H1 (cell line): ENCODE measurements around the gene PMEPA1. TPM values are rescaled to one million over a fixed set of nuclear protein-coding genes. Genes with fewer than 3 reads are reported as not detected.
A peak's percentile ranks its signal among the peaks of the same experiment; 100 is the strongest.

ENCODE experiments used
- CTCF ChIA-PET: fragments of 300-600 bp; sonication (Branson Sonifier 250); formaldehyde crosslinking; loops from one replicate; lab custom pipeline; 2021; ENCODE audit not compliant: partially characterized antibody; lab: Charles Lee
- POLR2A ChIA-PET: fragments of 300-600 bp; sonication (Branson Sonifier 250); formaldehyde crosslinking; loops from one replicate; lab custom pipeline; 2021; ENCODE audit warnings: inconsistent platforms; ENCODE audit not compliant: partially characterized antibody; lab: Charles Lee
- DNase-seq, 2 experiments: peaks; one replicate each; pipeline versions ENCODE4 v3.0.0 to v3.0.0-alpha.2; 2010 to 2022; ENCODE audit warnings: low spot score in 2 of 2, low read depth in 1 of 2, mixed read lengths in 1 of 2
- FAIRE-seq: peaks from 2 replicates; lab custom pipeline; 2011; peaks lifted over from hg19 to GRCh38; lab: Jason Lieb, UNC
- H2AFZ ChIP-seq: 2 replicates; pipeline ENCODE4 v1.8.1; 2012; ENCODE audit warnings: low read length, inconsistent platforms
- H2AK5ac ChIP-seq: 2 replicates; pipeline ENCODE4 v1.6.1; 2013; ENCODE audit warnings: low read depth, low read length
- H2BK120ac ChIP-seq: replicated peaks from 2 replicates; pipeline ENCODE3; 2013; ENCODE audit warnings: low read depth, low read length, inconsistent platforms
- H2BK12ac ChIP-seq: 2 replicates; pipeline ENCODE4 v1.6.1; 2013; ENCODE audit warnings: low read depth, low read length
- H2BK15ac ChIP-seq: 2 replicates; pipeline ENCODE4 v1.6.1; 2013; ENCODE audit warnings: low read length
- H2BK20ac ChIP-seq: 2 replicates; pipeline ENCODE4 v1.6.1; 2013; ENCODE audit warnings: low read length
- H2BK5ac ChIP-seq: 2 replicates; pipeline ENCODE4 v1.6.1; 2013; ENCODE audit warnings: low read depth, low read length
- H3K14ac ChIP-seq: 2 replicates; pipeline ENCODE4 v1.6.1; 2013; ENCODE audit warnings: inconsistent platforms; ENCODE audit not compliant: insufficient read length
- H3K18ac ChIP-seq: 2 replicates; pipeline ENCODE4 v1.6.1; 2013; ENCODE audit warnings: low read length; ENCODE audit errors: extremely low read depth
- H3K23ac ChIP-seq: 2 replicates; pipeline ENCODE4 v1.6.1; 2013; ENCODE audit warnings: inconsistent platforms; ENCODE audit not compliant: insufficient read length
- H3K23me2 ChIP-seq: 2 replicates; pipeline ENCODE4 v1.6.1; 2013; ENCODE audit warnings: low read depth, low read length
- H3K27ac ChIP-seq: 2 replicates; pipeline ENCODE4 v1.6.1; 2011; ENCODE audit warnings: low read depth, low read length, inconsistent platforms
- H3K27me3 ChIP-seq, 4 experiments: replicated peaks in 1 of 4; 1 replicate in 1 of 4; 2 replicates in 3 of 4; pipeline versions ENCODE4 v1.6.1 to v1.8.1; 2011 to 2013; ENCODE audit warnings: low read length in 3 of 4, mild to moderate bottlenecking in 3 of 4, inconsistent platforms in 2 of 4, mixed read lengths in 2 of 4, moderate library complexity in 1 of 4; ENCODE audit not compliant: control insufficient read depth in 3 of 4, insufficient read depth in 3 of 4; ENCODE audit errors: extremely low read depth in 1 of 4
- H3K36me3 ChIP-seq, 4 experiments: 2 replicates each; pipeline versions ENCODE4 v1.6.1 to v1.8.1; 2011 to 2013; ENCODE audit warnings: mild to moderate bottlenecking in 4 of 4, low read length in 3 of 4, moderate library complexity in 2 of 4, control low read depth in 1 of 4, inconsistent platforms in 1 of 4; ENCODE audit not compliant: insufficient read depth in 4 of 4, control insufficient read depth in 2 of 4
- H3K4ac ChIP-seq: replicated peaks from 2 replicates; pipeline ENCODE3; 2013; ENCODE audit warnings: low read length, low read depth, mixed read lengths, inconsistent platforms; ENCODE audit not compliant: insufficient read length
- H3K4me1 ChIP-seq, 4 experiments: replicated peaks in 1 of 4; 1 replicate in 1 of 4; 2 replicates in 3 of 4; pipeline versions ENCODE4 v1.6.1 to v1.8.1; 2011 to 2013; ENCODE audit warnings: low read length in 3 of 4, inconsistent platforms in 2 of 4, mixed read lengths in 1 of 4; ENCODE audit not compliant: insufficient read depth in 4 of 4, control insufficient read depth in 3 of 4
- H3K4me2 ChIP-seq, 2 experiments: 2 replicates each; pipeline versions ENCODE4 v1.6.1 to v1.8.1; 2011 to 2013; ENCODE audit warnings: low read depth in 2 of 2, low read length in 2 of 2, control low read depth in 1 of 2, inconsistent platforms in 1 of 2, mild to moderate bottlenecking in 1 of 2; ENCODE audit not compliant: insufficient read depth in 1 of 2
- H3K4me3 ChIP-seq, 4 experiments: fragments of 200-600, 300-600 bp in 1 of 4; sonication (generic), shearing (Covaris generic), sonication (Bioruptor Twin) in 1 of 4; 2 replicates each; pipeline versions ENCODE4 v1.5.1 to v1.8.1; 2011 to 2016; ENCODE audit warnings: low read length in 4 of 4, low read depth in 3 of 4, control low read depth in 2 of 4, inconsistent platforms in 2 of 4, mild to moderate bottlenecking in 2 of 4, mixed read lengths in 1 of 4, moderate library complexity in 1 of 4; ENCODE audit not compliant: insufficient read depth in 2 of 4; ENCODE audit errors: extremely low read depth in 1 of 4
- H3K56ac ChIP-seq: replicated peaks from 2 replicates; pipeline ENCODE3; 2013; ENCODE audit warnings: low read depth, mild to moderate bottlenecking, mixed read lengths, low read length, inconsistent platforms; ENCODE audit not compliant: insufficient read length
- H3K79me1 ChIP-seq: 2 replicates; pipeline ENCODE4 v1.6.1; 2013; ENCODE audit warnings: low read depth, low read length, control low read depth
- H3K79me2 ChIP-seq, 2 experiments: 2 replicates each; pipeline versions ENCODE4 v1.6.1 to v1.8.1; 2012 to 2013; ENCODE audit warnings: low read length in 2 of 2, mild to moderate bottlenecking in 2 of 2, inconsistent platforms in 1 of 2; ENCODE audit not compliant: insufficient read depth in 2 of 2, control insufficient read depth in 1 of 2
- H3K9ac ChIP-seq, 4 experiments: replicated peaks in 1 of 4; 1 replicate in 1 of 4; 2 replicates in 3 of 4; pipeline versions ENCODE4 v1.6.1 to v1.8.1; 2011 to 2013; ENCODE audit warnings: low read depth in 3 of 4, low read length in 3 of 4, control low read depth in 2 of 4, mild to moderate bottlenecking in 2 of 4, moderate library complexity in 2 of 4, inconsistent platforms in 1 of 4; ENCODE audit errors: extremely low read depth in 1 of 4
- H3K9me3 ChIP-seq, 2 experiments: 2 replicates each; pipeline versions ENCODE4 v1.6.1 to v1.8.1; 2012 to 2013; ENCODE audit warnings: mild to moderate bottlenecking in 2 of 2, moderate library complexity in 2 of 2, control low read depth in 1 of 2, inconsistent platforms in 1 of 2, low read depth in 1 of 2, low read length in 1 of 2, mixed read lengths in 1 of 2; ENCODE audit not compliant: insufficient read depth in 2 of 2
- H4K20me1 ChIP-seq, 2 experiments: replicated peaks in 1 of 2; 2 replicates each; pipeline versions ENCODE3 to v1.8.1; 2011 to 2013; ENCODE audit warnings: inconsistent platforms in 2 of 2, low read length in 2 of 2, mild to moderate bottlenecking in 1 of 2; ENCODE audit not compliant: insufficient read depth in 2 of 2, control insufficient read depth in 1 of 2
- H4K5ac ChIP-seq: 2 replicates; pipeline ENCODE4 v1.6.1; 2013; ENCODE audit warnings: low read length, low read depth, mixed read lengths, inconsistent platforms; ENCODE audit not compliant: insufficient read length
- H4K8ac ChIP-seq: 2 replicates; pipeline ENCODE4 v1.8.0; 2013; ENCODE audit warnings: mild to moderate bottlenecking, moderate library complexity, low read length, inconsistent platforms; ENCODE audit not compliant: insufficient read depth; ENCODE audit errors: extremely low read depth
- H4K91ac ChIP-seq: replicated peaks from 2 replicates; pipeline ENCODE3; 2013; ENCODE audit warnings: low read length, mixed read lengths, inconsistent platforms; ENCODE audit not compliant: insufficient read length
- ASH2L ChIP-seq: fragments of 200-600, 300-600 bp; sonication (generic); IDR thresholded peaks from one replicate; pipeline ENCODE4 v1.7.1; 2017; ENCODE audit warnings: low read length
- ATF3 ChIP-seq: IDR thresholded peaks from 2 replicates; pipeline ENCODE4 v1.6.1; 2011; ENCODE audit warnings: low read depth, mild to moderate bottlenecking, low read length; ENCODE audit not compliant: insufficient read depth
- CTBP2 ChIP-seq: IDR thresholded peaks from 2 replicates; pipeline ENCODE4 v1.7.0; 2011; ENCODE audit warnings: borderline replicate concordance, mild to moderate bottlenecking, moderate library complexity, mixed read lengths, low read length; ENCODE audit not compliant: insufficient read depth, insufficient read length
- EP300 ChIP-seq, 2 experiments: IDR thresholded peaks; 1 replicate in 1 of 2; 2 replicates in 1 of 2; pipeline ENCODE4 v1.6.1; 2011 to 2012; ENCODE audit warnings: low read depth in 2 of 2, low read length in 2 of 2, mild to moderate bottlenecking in 2 of 2, borderline replicate concordance in 1 of 2, inconsistent platforms in 1 of 2, moderate library complexity in 1 of 2
- JUND ChIP-seq: IDR thresholded peaks from 2 replicates; pipeline ENCODE4 v1.6.1; 2011; ENCODE audit warnings: mild to moderate bottlenecking, improper control_type of control experiment, low read length
- KDM1A ChIP-seq: fragments of 200-600, 300-600 bp; sonication (generic); IDR thresholded peaks from 2 replicates; pipeline ENCODE4 v1.7.1; 2016; ENCODE audit warnings: mild to moderate bottlenecking, low read length, borderline replicate concordance
- KDM5A ChIP-seq: fragments of 200-600 bp; IDR thresholded peaks from 2 replicates; pipeline ENCODE4 v1.7.1; 2012; ENCODE audit warnings: mild to moderate bottlenecking, low read length, inconsistent platforms, mixed read lengths
- MAFK ChIP-seq: IDR thresholded peaks from 2 replicates; pipeline ENCODE4 v1.6.1; 2012; ENCODE audit warnings: low read depth, mild to moderate bottlenecking, improper control_type of control experiment, low read length
- SIRT6 ChIP-seq: IDR thresholded peaks from one replicate; pipeline ENCODE4 v1.7.1; 2012; ENCODE audit warnings: low read length, inconsistent platforms
- SP1 ChIP-seq: IDR thresholded peaks from 2 replicates; pipeline ENCODE4 v1.6.1; 2011; ENCODE audit warnings: low read depth, low read length
- SP4 ChIP-seq: IDR thresholded peaks from 2 replicates; pipeline ENCODE4 v1.6.1; 2012; ENCODE audit warnings: low read length, inconsistent platforms
- WGBS, 2 experiments: shearing (Covaris generic) in 1 of 2; methylation state at CpG; one replicate each; pipeline versions ENCODE4 v1.1.6 to v1.1.7; 2013 to 2015; ENCODE audit warnings: low lambda C conversion rate in 2 of 2, mixed read lengths in 2 of 2, inconsistent platforms in 1 of 2, low coverage in 1 of 2, missing lambda C conversion rate in 1 of 2; ENCODE audit not compliant: insufficient replicate concordance in 2 of 2, insufficient coverage in 1 of 2, insufficient read length in 1 of 2; ENCODE audit errors: extremely low coverage in 1 of 2, missing lambda C conversion rate in 1 of 2; 5-methylcytosine and 5-hydroxymethylcytosine counted together
- polyA plus RNA-seq, 7 experiments: library from polyadenylated mRNA; depleted of rRNA in 3 of 7; stranded (reverse) in 5 of 7; unstranded in 2 of 7; fragments of >200 nt in 5 of 7; fragments of 200-250 nt in 2 of 7; gene quantifications; 1 replicate in 5 of 7; 2 replicates in 1 of 7; 4 replicates in 1 of 7; pipeline versions ENCODE4 v1.2.1 to v1.2.3, GENCODE V29; 2011 to 2013; ENCODE audit warnings: missing spikeins in 2 of 7, mixed read lengths in 2 of 7
- total RNA-seq: library from RNA; stranded (reverse); fragmentation: NEBNext Ultra II Directional; extraction: Animal tissue kit (Norgen Biotek cat#: 25700); gene quantifications from 2 replicates; pipeline ENCODE4 v1.2.1, GENCODE V29; 2021

The PMEPA1 gene
- total and polyA plus RNA-seq, 2 of the 8 experiments (the other 6 are each of a cell fraction or from before 2014, with no cell fraction given), result 12.7 to 20.5 TPM

GRCh38 chr20:57652606-57653545 is 56.9 kb downstream of the PMEPA1 start:
- FAIRE-seq (no peak), DNase-seq (no peak)
- Histone ChIP-seq H3K23me2 (no peaks in the 10 kb centered on the region), H2AFZ (no peak overlapping the region), H2BK20ac (no peak overlapping the region), H3K27me3 (no peaks in the 10 kb centered on the region), H3K14ac (no peak overlapping the region), H2BK15ac (no peak overlapping the region), H3K79me1 (no peaks in the 10 kb centered on the region), H2BK120ac (no peak overlapping the region), H3K18ac (no peak overlapping the region), H3K56ac (no peak overlapping the region), H2AK5ac (no peak overlapping the region), H4K5ac (no peak overlapping the region), H4K91ac (no peak overlapping the region), H3K4ac (no peak overlapping the region), H4K20me1 (peaks cover 3 to 9% of the 10 kb centered on the region in 2 experiments), H3K4me1 (peaks cover 0 to 4% (median 2%) of the 10 kb centered on the region in 4 experiments; a peak in 3 of 7 replicates), H2BK12ac (no peak overlapping the region), H3K9ac (no peak overlapping the region), H3K27ac (no peak overlapping the region), H4K8ac (0 out of 2 replicates have a peak overlapping the region, but pooled peaks have one; percentile 32), H3K4me3 (no peak overlapping the region), H3K36me3 (peaks cover 0 to 8% (median 3%) of the 10 kb centered on the region in 4 experiments; a peak in 3 of 8 replicates), H2BK5ac (no peak overlapping the region), H3K23ac (no peak overlapping the region), H3K79me2 (no peaks in the 10 kb centered on the region), H3K4me2 (no peak overlapping the region), H3K9me3 (no peaks in the 10 kb centered on the region)
- ChIA-PET POLR2A (no interaction called here), CTCF (interaction anchor here (0.7 to 4.8 kb wide), 22 partner anchors 15 to 527 kb away, joined by 3 to 28 read pairs (median 4); no protein-coding TSS in a partner anchor)
- 92% methylated on average over 24 of the region's 28 CpGs; no CpG with 5 or more reads in 1 of the 2 experiments for WGBS, 2 experiments
- no peak for TF ChIP-seq CTBP2
- TF ChIP-seq SIRT6, result no peak
- TF ChIP-seq KDM1A, result no peak
- no peak for TF ChIP-seq ASH2L
- TF ChIP-seq KDM5A, result no peak
- TF ChIP-seq SP4, result no peak
- TF ChIP-seq ATF3, result no peak
- no peak for TF ChIP-seq SP1
- TF ChIP-seq MAFK, result no peak
- no peak for TF ChIP-seq JUND
- TF ChIP-seq EP300 (IDR thresholded peaks at IDR 0.05; ENCODE audit: borderline replicate concordance in 1 of 2, low read depth in 2 of 2, low read length in 2 of 2), result no peak
